Effector memory CD4-positive, alpha-beta T cell (primary cell): ENCODE data around the gene LGALS13.

ENCODE experiments used
- DNase-seq, 3 donors: peaks; one replicate each; pipeline ENCODE4 v3.0.0-alpha.2; 2020
- H3K27ac ChIP-seq: 2 replicates; pipeline ENCODE4 v1.7.0; 2013; ENCODE audit warnings: mild to moderate bottlenecking, low read length, moderate library complexity; ENCODE audit not compliant: insufficient read depth, poor library complexity, severe bottlenecking
- H3K27me3 ChIP-seq: replicated peaks from 2 replicates; pipeline ENCODE4 v1.7.0; 2013; ENCODE audit warnings: mild to moderate bottlenecking, low read length; ENCODE audit not compliant: insufficient read depth, control insufficient read depth, poor library complexity, severe bottlenecking
- H3K36me3 ChIP-seq: 2 replicates; pipeline ENCODE4 v1.7.0; 2013; ENCODE audit warnings: mild to moderate bottlenecking, low read length, moderate library complexity; ENCODE audit not compliant: control insufficient read depth, insufficient read depth
- H3K4me1 ChIP-seq: 2 replicates; pipeline ENCODE4 v1.7.0; 2013; ENCODE audit warnings: low read length, mild to moderate bottlenecking; ENCODE audit not compliant: control insufficient read depth, insufficient read depth, poor library complexity, severe bottlenecking
- H3K4me3 ChIP-seq: 2 replicates; pipeline ENCODE4 v1.7.0; 2013; ENCODE audit warnings: low read length, low read depth, mild to moderate bottlenecking; ENCODE audit not compliant: insufficient read depth, poor library complexity, severe bottlenecking
- H3K9me3 ChIP-seq: 2 replicates; pipeline ENCODE4 v1.7.0; 2013; ENCODE audit warnings: mild to moderate bottlenecking, low read length, moderate library complexity; ENCODE audit not compliant: control insufficient read depth

The LGALS13 gene

DNA sequence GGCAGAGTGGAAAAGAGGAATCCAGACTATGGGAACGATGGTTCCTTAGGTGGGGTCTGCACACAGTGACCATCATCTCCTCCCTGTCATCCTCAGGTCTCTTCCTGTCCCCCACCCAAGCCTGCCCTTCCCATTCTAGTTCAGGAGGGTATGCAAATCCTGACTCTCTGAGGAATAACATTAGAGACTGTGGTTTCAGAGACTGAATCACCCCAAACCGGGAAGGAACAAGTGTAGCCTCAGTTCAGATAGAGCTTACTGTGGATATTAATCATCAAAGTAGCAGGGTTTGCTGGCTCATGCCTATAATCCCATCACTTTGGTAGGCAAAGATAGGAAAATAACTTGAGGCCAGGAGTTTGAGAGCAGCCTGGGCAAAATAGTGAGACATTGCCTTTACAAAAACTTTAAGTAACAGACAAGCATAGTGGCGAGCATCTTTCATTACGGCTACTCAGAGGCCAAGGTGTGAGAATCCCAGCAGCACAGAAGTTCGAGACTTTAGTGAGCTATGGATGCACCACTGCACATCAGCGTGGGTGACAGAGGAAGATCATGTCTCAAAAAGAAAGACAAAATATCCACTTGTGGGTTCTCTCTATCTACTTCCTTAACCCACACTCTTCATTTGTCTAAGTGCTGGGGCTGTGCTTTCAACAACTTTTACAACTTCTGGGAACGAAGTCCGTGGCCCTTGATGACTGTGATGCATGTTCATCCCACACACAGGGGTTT lies 19.3 kb upstream of the LGALS13 start:
- Histone ChIP-seq H3K36me3 (no peaks in the 10 kb centered on the region), H3K27ac (no peak overlapping the region), H3K4me3 (no peak overlapping the region), H3K9me3 (no peaks in the 10 kb centered on the region), H3K27me3 (no peaks in the 10 kb centered on the region), H3K4me1 (no peaks in the 10 kb centered on the region)
- DNase-seq, result no peak

DNA sequence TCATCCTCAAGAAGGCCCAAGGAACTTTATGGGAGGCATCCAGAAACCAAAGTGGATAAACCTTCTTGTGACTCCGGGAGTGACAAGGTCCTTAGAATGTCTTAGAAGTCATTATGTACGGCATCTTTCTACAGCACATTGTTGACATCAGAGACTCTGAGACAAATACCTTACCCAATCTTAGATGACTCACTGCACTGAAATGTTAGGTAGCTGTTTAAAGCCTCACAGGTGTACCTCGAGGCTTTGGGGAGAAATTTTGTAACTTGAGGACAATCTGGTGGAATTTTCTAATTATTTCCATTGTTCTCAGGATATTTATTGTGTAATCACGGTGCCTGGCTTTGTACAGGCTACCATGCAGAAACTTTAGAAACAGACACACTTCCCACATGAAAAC lies 14.8 kb upstream of the LGALS13 start:
- H3K4me3 ChIP-seq, result no peak overlapping the region
- H3K36me3 ChIP-seq, result no peaks in the 10 kb centered on the region
- no peak for DNase-seq
- H3K9me3 ChIP-seq, result no peaks in the 10 kb centered on the region
- no peaks in the 10 kb centered on the region for H3K4me1 ChIP-seq
- H3K27me3 ChIP-seq, result no peaks in the 10 kb centered on the region
- no peak overlapping the region for H3K27ac ChIP-seq

DNA sequence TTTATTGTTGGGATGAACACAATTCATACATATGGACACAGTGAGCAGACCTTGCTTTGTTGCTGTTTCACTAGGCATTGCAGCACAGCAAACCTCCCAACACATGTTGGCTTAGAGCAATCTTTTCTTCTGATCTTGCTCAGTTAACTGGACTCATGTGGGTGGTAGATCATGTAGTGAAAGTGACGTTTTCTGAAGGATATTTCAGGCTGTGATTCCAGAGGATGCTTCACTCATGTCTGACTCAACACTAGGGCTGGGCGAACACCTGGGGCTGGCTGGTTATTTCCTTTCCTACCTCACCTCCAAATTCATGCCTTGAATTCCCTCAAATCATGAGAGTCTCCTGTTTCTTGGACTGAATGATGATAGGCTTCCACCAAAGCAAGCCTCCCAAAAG lies 14.3 kb upstream of the LGALS13 start:
- Histone ChIP-seq H3K4me3 (no peak overlapping the region), H3K4me1 (no peaks in the 10 kb centered on the region), H3K27me3 (no peaks in the 10 kb centered on the region), H3K36me3 (no peaks in the 10 kb centered on the region), H3K9me3 (no peaks in the 10 kb centered on the region), H3K27ac (no peak overlapping the region)
- DNase-seq, result no peak

DNA sequence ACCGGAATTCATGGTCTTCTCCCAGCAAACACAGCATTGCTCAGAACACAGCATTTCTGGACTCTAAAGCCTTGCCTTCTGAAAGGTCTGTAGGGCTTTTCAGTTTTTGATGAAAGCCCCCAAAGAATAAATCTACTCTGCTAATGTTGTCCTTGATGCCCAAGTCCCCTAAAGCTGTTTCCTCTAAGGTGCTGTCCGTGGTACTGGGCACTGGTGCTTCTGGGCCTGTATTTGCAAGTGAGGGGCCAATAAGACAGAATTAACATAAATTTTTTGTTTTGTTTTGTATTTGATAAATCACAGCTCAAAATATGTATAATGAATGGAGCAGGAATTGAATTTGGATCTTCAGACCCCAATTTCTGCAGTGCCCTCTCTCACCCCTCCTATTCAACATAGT lies 12.1 kb upstream of the LGALS13 start:
- Histone ChIP-seq H3K4me3 (no peak overlapping the region), H3K9me3 (no peaks in the 10 kb centered on the region), H3K27ac (no peak overlapping the region), H3K4me1 (no peaks in the 10 kb centered on the region), H3K27me3 (no peaks in the 10 kb centered on the region), H3K36me3 (no peaks in the 10 kb centered on the region)
- DNase-seq, result no peak

DNA sequence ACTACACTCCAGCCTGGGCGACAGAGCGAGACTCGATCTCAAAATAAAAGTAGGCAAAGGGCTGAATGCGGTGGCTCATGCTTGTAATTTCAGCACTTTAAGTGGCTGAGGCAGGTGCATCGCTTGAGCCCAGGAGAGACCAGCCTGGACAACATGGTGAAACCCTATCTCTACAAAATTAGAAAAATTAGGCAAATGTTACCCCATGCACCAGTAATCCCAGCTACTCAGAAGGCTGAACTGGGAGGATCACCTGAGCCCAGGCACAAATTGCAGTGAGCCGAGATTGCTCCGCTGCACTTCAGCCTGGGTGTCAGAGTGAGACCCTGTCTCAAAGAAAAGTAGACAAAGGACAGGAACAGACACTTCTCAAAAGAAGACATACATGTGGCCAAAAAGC lies 9.9 kb upstream of the LGALS13 start:
- Histone ChIP-seq H3K27me3 (no peaks in the 10 kb centered on the region), H3K4me1 (no peaks in the 10 kb centered on the region), H3K27ac (no peak overlapping the region), H3K9me3 (no peaks in the 10 kb centered on the region), H3K36me3 (no peaks in the 10 kb centered on the region), H3K4me3 (no peak overlapping the region)
- no peak for DNase-seq

DNA sequence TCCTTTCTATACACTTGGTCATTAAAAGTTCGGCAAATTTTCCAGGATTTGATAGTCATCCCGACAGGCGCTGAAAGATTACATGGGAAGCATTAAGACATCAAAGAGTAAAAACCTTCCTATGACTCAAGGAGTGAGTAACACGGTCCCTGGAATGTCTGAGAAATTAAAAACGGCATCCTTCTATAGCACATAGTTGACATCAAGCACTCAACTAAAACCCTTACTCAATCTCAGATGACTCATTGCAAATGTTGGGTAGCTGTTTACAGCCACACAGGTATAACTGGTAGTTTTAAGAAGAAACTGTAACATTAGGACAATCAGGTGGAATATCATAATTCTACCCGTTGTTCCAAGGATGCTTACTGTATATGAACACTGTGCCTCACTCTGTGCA lies 6.4 kb upstream of the LGALS13 start:
- H3K9me3 ChIP-seq, result no peaks in the 10 kb centered on the region
- DNase-seq, result no peak
- H3K4me3 ChIP-seq, result no peak overlapping the region
- no peak overlapping the region for H3K27ac ChIP-seq
- no peaks in the 10 kb centered on the region for H3K36me3 ChIP-seq
- H3K4me1 ChIP-seq, result no peaks in the 10 kb centered on the region
- H3K27me3 ChIP-seq, result no peaks in the 10 kb centered on the region

DNA sequence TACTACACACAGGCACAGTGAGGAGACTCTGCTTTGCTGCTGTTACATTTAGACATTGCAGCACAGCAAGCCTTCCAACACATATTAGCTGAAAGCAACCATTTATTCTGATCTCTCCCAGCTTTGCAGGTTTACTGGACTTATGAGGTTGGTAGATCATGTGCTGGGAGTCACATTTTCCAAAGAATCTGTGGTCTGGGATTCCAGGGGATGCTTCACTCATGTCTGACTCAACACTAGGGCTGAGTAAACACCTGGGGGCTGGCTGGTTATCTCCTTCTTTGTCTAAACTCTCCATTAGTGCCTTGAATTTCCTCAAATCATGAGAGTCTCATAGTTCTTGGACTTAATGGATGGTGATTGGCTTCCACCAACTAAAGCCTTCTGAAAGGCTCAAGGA lies 5.4 kb upstream of the LGALS13 start:
- H3K36me3 ChIP-seq, result no peaks in the 10 kb centered on the region
- H3K27me3 ChIP-seq, result no peaks in the 10 kb centered on the region
- DNase-seq, result no peak
- no peak overlapping the region for H3K4me3 ChIP-seq
- H3K27ac ChIP-seq, result no peak overlapping the region
- no peaks in the 10 kb centered on the region for H3K4me1 ChIP-seq
- H3K9me3 ChIP-seq, result no peaks in the 10 kb centered on the region

DNA sequence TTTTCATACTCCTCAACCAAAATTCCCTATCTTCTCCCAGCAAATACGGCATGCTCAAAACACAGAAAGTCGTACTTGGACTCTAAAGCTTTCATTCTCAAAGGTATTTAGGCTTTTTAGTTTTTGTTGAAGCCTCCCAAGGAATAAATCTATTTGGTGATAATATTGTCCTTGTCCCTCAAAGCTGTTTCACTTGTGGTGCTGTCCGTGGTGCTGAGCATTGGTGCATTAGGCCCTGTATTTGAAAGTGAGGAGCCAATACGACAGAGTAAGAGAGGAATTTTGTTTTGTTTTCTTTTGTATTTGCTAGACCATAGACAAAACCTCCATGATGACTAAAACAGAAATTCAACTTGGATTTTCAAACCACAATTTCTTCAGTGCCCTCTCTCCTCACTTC lies 3.2 kb upstream of the LGALS13 start:
- Histone ChIP-seq H3K4me3 (no peak overlapping the region), H3K27me3 (no peaks in the 10 kb centered on the region), H3K27ac (no peak overlapping the region), H3K9me3 (no peaks in the 10 kb centered on the region), H3K36me3 (no peaks in the 10 kb centered on the region), H3K4me1 (no peaks in the 10 kb centered on the region)
- DNase-seq, result no peak

DNA sequence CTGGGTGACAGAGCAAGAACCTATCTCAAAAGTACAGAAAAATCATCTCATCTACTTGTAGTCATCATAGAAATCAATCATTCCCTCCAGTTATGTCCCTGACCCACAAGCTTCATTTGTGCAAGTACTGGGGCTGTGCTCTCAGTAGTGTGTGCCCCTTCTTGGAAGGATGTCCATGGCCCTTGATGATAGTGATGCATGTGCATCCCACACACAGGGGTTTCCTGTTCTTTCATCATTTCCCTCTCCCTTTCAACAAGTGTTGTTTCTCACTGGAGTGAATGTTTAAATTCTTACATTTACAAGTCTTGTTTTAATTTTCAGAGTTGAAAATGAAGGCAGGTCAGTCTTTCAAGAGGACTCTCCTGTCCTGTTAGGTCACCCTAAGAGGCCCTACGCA lies 1.5 kb downstream of the LGALS13 start:
- Histone ChIP-seq H3K4me3 (no peak overlapping the region), H3K27ac (no peak overlapping the region), H3K9me3 (no peaks in the 10 kb centered on the region), H3K27me3 (no peaks in the 10 kb centered on the region), H3K36me3 (no peaks in the 10 kb centered on the region), H3K4me1 (no peaks in the 10 kb centered on the region)
- DNase-seq, result no peak

DNA sequence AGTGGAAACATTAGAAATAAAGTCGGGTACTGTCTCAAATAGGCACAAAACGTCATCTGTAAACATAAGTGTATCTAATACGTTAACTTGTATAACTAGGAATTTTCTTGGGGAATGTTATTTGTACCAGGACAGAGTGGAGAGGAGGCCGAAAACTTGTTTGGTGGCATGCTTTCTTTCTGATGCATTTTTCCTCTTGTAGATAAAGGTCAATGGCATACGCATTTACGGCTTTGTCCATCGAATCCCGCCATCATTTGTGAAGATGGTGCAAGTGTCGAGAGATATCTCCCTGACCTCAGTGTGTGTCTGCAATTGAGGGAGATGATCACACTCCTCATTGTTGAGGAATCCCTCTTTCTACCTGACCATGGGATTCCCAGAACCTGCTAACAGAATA lies 4.7 kb downstream of the LGALS13 start:
- DNase-seq, result no peak
- H3K4me1 ChIP-seq, result no peaks in the 10 kb centered on the region
- no peaks in the 10 kb centered on the region for H3K36me3 ChIP-seq
- H3K27ac ChIP-seq, result no peak overlapping the region
- no peak overlapping the region for H3K4me3 ChIP-seq
- H3K27me3 ChIP-seq, result no peaks in the 10 kb centered on the region
- no peaks in the 10 kb centered on the region for H3K9me3 ChIP-seq
